ENCODE measurements around the gene THRSP. TPM values are rescaled to one million over a fixed set of nuclear protein-coding genes. Genes with fewer than 3 reads are reported as not detected.
"Not testable (repeated sequence)": the region's sequence is repeated elsewhere in the genome, so short reads cannot be mapped to it uniquely, and the experiment has no call there.

THRSP gene
- polyA plus RNA-seq (2011; rRNA removed) (not detected in 2 replicates), polyA plus RNA-seq (2017; fragmentation: RNase III; extraction: RNeasy Plus Mini Kit Qiagen cat#74134 plus additional on column Dnase treatment) (not detected in 3 replicates), polyA minus RNA-seq (2011; rRNA and poly(A)+ RNA removed) (not detected in 2 replicates)
- not detected in 2 replicates for polyA plus RNA-seq (2012; cell fraction: cytosol; rRNA removed)
- not detected in 2 replicates for polyA plus RNA-seq (2012; cell fraction: nucleus; rRNA removed)

GRCh38 chr11:78063440-78064181, at the start of gene THRSP:
THRSP (plus strand) TSS chr11:78063861; CDS start chr11:78063882, 21 bp downstream.
- FAIRE-seq (no peak), ATAC-seq (no peak), DNase-seq (ENCODE audit: low read depth in 1 of 2, low spot score in 1 of 2) (no peak)
- Histone ChIP-seq H3K4me2 (no peak within 1 kb of the TSS), H3K4me3 (no peak within 1 kb of the TSS), H3K9me3 (no peaks in the 10 kb centered on the region), H3K4me1 (no peaks in the 10 kb centered on the region), H3K27ac (no peak within 1 kb of the TSS)
- ChIA-PET POLR2A (no interaction called here), CTCF (interaction anchor here (0.7 to 3.6 kb wide), 2 partner anchors 17 to 61 kb away, joined by 3 to 19 read pairs; no protein-coding TSS in a partner anchor)
- WGBS (ENCODE audit: missing lambda C conversion rate), result 97% methylated on average over 14 of the region's 14 CpGs
- no peak for TF ChIP-seq ATOH8 (CRISPR knock-in tag; IDR thresholded peaks at IDR 0.05; ENCODE audit: low read depth)
- TF ChIP-seq FOXS1 (CRISPR knock-in tag; IDR thresholded peaks at IDR 0.05), result no peak

- H3K27ac ChIP-seq; FAIRE-seq; H3K4me2 ChIP-seq; ATAC-seq; POLR2A ChIA-PET; H3K4me3 ChIP-seq; DNase-seq (ENCODE audit: low read depth in 1 of 2, low spot score in 1 of 2); H3K4me1 ChIP-seq; H3K9me3 ChIP-seq: not testable (repeated sequence)
- WGBS (ENCODE audit: missing lambda C conversion rate), result 47% methylated on average over 6 of the region's 6 CpGs
- CTCF ChIA-PET, result interaction anchor here (1.8 to 2.3 kb wide), 2 partner anchors 15 to 31 kb away, joined by 6 to 9 read pairs; no protein-coding TSS in a partner anchor
These were observed 48.6 kb upstream of the THRSP start for GRCh38 chr11:78014937-78015520.

- no peak for ATAC-seq
- WGBS (ENCODE audit: missing lambda C conversion rate), result 100% methylated on average over 1 of the region's 1 CpG
- TF ChIP-seq JUNB (IDR thresholded peaks at IDR 0.05), result no peak
- TF ChIP-seq MAFK (IDR thresholded peaks at IDR 0.05; ENCODE audit: partially characterized antibody), result peak; percentile 44
- Histone ChIP-seq H3K4me1 (peaks cover 10% of the 10 kb centered on the region), H3K4me2 (no peak overlapping the region), H3K9me3 (no peaks in the 10 kb centered on the region), H3K27ac (no peak overlapping the region), H3K4me3 (no peak overlapping the region)
- no peak for FAIRE-seq
- ChIA-PET CTCF (interaction anchor here (1.8 kb wide), 1 partner anchor 16 kb away, joined by 6 read pairs; no protein-coding TSS in a partner anchor), POLR2A (no interaction called here)
- no peak for DNase-seq (ENCODE audit: low read depth in 1 of 2, low spot score in 1 of 2)
These were observed 47.8 kb upstream of the THRSP start for GRCh38 chr11:78015878-78016277.

- no peak overlapping the region for H3K4me3 ChIP-seq
- peak; percentile 35 to 45; a peak in 4 of 6 replicates for ATAC-seq
- no peak overlapping the region for H3K4me2 ChIP-seq
- H3K27ac ChIP-seq, result no peak overlapping the region
- no peaks in the 10 kb centered on the region for H3K9me3 ChIP-seq
- ChIA-PET POLR2A (no interaction called here), CTCF (interaction anchor here (3.4 kb wide), 1 partner anchor 27 kb away, joined by 21 read pairs; no protein-coding TSS in a partner anchor)
- peaks cover 10% of the 10 kb centered on the region for H3K4me1 ChIP-seq
- FAIRE-seq, result no peak
- TF ChIP-seq TP53 (CRISPR knock-in tag; IDR thresholded peaks at IDR 0.05) (no peak), NR3C1 (IDR thresholded peaks at IDR 0.05) (no peak), USF2 (IDR thresholded peaks at IDR 0.05) (no peak), FOSL2 (IDR thresholded peaks at IDR 0.05) (no peak), FOSL2 (CRISPR knock-in tag; IDR thresholded peaks at IDR 0.05) (peak; percentile 44; the same call in 1 of the 2 replicates), CHD4 (IDR thresholded peaks at IDR 0.05; ENCODE audit: borderline replicate concordance) (no peak)
- WGBS (ENCODE audit: missing lambda C conversion rate), result 39% methylated on average over 4 of the region's 4 CpGs
- peak in 1 of 2 experiments; percentile 43 for DNase-seq (ENCODE audit: low read depth in 1 of 2, low spot score in 1 of 2)
These were observed 43.9 kb upstream of the THRSP start for GRCh38 chr11:78019808-78020207.

- TF ChIP-seq HOXB5 (CRISPR knock-in tag; IDR thresholded peaks at IDR 0.05), result no peak
- no peak for TF ChIP-seq ZNF302 (CRISPR knock-in tag; IDR thresholded peaks at IDR 0.05)
- H3K4me3 ChIP-seq, result no peak overlapping the region
- no peaks in the 10 kb centered on the region for H3K9me3 ChIP-seq
- 20% methylated on average over 3 of the region's 3 CpGs for WGBS (ENCODE audit: missing lambda C conversion rate)
- H3K4me2 ChIP-seq, result 0 out of 3 replicates have a peak overlapping the region, but pooled peaks have one; percentile 10
- H3K27ac ChIP-seq, result no peak overlapping the region
- FAIRE-seq, result no peak
- DNase-seq (ENCODE audit: low read depth in 1 of 2, low spot score in 1 of 2), result peak in 1 of 2 experiments; percentile 13
- ChIA-PET CTCF (interaction anchor here (1.1 to 3.4 kb wide), 2 partner anchors 9 to 26 kb away, joined by 3 to 21 read pairs; no protein-coding TSS in a partner anchor), POLR2A (no interaction called here)
- peak; percentile 41 to 48; a peak in 3 of 6 replicates for ATAC-seq
- peaks cover 10% of the 10 kb centered on the region for H3K4me1 ChIP-seq
These were observed 43.4 kb upstream of the THRSP start for GRCh38 chr11:78020246-78020645.

All from A549 (cell line).